ENCODE data around the gene PHACTR1.
A peak's percentile ranks its signal among the peaks of the same experiment; 100 is the strongest.

The PHACTR1 gene

DNA sequence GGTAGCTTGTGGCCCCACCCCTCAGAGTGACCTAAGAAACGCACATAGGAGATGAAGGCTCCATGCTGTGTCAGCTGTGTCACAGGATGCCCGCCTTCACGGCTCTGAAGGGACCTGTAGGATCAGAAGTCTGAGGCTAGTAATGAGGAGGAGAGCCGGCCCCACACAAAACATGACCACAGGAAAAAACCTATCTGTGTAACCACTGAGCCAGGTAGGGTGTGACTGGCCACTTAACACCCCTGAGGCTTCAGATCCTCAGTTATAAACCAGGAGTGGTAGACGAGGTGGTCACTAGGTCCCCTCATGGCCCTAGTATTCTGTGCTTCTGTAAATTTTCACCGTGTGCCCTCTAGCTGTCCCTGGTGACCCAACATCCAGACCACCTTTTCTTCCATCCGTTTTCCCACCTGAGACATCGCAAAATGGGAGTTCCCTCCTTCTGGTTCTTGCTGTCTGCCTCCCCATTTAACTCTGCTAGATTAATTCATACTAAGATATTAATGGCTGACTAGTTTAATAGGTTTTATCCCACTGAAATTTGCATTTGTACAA, 558.9 kb downstream of the PHACTR1 start:
- no peak for DNase-seq

DNA sequence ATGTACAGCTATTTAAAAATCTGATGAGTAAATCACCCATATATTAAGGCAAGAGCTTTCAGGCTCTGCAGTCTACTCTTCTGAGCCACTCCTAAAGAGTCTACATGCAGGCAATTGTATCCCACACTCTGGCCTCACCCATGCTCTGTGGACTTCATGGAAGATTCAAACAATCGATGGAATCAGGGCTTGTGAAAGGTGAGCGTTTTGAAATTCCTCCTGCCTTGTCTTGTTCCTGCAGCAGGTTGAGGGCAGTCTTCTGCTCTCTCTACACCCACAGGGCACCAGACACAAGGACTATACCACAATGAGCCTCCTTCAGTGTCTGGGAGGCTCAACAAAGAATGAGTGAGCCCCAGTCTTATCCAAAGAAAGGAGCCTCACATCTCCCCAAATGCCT, 560.7 kb downstream of the PHACTR1 start:
- no peak for DNase-seq

DNA sequence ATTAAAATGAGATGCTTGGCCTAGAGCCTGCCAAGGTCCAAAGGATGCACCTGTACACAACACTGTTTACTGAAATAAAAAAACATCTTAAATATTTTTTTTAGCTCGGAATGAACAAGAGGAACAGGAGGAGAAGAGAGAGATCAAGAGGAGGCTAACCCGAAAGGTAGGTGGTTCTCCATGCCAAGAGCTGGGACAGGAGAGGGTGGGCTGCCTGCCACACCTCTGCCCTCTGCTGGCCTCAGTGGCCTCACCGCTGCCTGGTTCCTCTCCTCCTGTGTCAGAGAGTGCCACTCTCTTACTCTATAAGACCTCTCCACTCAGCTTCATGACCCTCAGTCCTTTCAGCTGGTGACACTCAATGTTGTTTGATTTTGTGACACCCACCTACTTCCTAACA, 561.6 kb downstream of the PHACTR1 start:
- no peak for DNase-seq

DNA sequence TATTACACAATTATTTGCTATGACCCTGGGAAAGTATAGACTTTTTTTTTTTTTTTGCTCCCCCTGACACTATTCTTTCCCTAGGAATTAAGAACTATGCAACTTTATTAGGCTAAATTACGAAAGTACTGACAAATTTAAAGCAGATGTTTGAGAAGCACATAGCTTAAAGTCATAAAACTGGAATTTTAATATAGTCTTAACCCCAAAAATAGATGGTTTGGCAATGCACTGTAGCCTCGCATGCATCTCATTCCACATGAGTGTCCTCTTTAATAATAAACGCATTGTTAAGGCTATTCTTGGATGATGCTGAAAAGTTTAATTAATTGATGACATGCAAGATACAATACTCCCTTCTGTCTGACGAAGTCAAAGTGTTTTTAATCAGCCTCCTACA, 562.4 kb downstream of the PHACTR1 start:
- DNase-seq: no peak

DNA sequence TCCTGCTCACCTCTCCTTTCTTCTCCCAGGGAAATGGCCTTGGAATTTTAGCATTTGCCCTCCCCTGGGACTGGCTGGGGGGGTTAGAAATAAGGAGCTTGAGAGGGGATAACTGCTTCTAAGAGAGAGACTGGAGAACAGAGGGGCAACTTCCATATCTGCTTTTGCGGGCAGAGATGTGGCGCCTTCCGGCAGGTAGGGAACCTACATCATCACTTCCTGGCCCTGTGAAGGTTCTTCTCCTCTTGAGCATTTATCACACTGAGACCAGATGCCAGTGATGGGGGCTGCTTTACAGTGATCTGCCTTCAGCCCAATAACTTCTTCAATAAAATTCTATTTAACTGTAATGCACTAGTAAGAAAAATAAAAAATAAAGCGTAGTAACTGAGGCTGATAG, 563.7 kb downstream of the PHACTR1 start:
- no peak for DNase-seq

DNA sequence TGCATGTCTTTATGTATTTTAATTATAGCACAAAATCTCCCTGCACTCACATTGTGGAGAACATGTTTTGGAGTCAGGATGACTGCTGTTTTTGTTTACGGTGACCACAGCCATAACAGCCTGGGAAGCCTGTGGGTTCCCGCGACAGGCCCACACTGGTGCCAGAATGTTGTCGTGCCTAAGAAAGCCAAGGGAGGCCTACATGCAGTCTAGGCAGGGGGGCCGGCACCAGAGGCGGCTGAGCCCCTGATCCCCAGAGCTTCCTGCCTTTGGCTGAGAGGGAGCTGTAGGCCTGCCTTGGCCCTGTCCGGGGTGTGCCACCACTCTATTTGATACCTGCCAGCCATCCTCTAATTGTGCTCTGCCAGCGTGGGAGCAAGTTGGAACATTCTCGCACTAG, 565.1 kb downstream of the PHACTR1 start:
- no peak for DNase-seq

DNA sequence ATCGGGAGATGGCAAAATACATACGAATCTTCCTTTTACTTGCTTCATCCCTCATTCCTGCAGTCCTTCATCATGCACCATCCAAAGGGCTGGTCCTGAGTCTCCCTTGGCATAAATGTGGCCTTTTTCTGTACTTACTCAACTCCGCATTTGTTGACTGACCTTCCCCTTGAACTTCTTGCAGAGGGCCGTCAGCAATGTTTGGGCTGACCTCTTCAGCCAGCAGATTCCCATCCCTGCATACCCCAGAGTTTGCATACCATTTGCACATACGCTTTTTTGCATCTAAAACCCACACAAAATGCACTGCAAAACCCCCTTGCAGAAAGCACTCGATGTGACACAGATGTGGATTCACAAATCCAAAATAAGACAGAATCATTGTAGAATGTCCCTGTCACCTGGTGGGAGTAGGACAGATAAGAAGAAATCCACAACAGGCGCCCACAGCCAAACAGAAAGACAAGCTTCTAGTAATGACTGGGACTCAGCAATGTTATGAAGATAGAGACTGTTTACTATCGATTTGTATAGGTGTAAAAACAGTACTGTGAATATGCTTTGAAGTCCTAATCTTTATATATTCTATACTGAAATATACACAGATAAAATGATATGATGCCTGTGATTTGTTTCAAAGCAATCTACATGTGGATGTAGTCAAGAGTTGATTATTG, 566.0 kb downstream of the PHACTR1 start:
- no peak for DNase-seq

DNA sequence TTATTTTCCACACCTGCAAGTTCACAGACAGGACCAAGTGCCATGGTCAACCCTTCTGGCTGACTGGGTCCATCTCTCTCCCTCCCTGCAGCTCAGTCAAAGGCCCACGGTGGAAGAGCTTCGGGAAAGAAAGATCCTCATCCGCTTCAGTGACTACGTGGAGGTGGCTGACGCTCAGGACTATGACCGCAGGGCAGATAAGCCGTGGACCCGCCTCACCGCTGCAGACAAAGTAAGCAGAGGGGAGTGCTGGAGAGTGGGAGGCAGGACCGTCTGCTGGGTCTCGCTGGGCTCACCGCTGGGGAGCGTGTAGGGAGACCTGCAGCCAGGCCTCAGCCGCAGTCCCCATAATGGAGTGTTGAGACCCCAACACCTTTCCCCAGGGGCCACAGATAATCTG, 566.8 kb downstream of the PHACTR1 start:
- no peak for DNase-seq

DNA sequence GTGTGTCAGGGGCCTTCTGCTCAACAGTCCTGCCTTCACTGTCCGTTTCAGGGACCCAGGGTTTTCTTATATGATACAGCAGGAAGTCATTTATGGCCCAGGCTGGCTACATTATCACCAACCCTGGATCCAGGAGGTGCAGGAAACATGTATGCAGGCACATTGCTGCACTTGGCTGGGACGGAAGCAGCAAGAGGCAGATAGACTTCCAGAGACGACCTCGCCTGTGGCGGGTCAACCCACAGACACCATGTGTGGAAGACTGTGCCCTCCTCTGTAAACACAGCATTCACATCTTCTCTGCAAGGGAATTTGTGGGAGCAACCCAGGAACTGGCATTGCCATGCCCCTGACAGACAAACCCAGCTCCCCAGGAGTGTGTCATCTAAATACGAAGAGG, 568.1 kb downstream of the PHACTR1 start:
- DNase-seq: no peak

DNA sequence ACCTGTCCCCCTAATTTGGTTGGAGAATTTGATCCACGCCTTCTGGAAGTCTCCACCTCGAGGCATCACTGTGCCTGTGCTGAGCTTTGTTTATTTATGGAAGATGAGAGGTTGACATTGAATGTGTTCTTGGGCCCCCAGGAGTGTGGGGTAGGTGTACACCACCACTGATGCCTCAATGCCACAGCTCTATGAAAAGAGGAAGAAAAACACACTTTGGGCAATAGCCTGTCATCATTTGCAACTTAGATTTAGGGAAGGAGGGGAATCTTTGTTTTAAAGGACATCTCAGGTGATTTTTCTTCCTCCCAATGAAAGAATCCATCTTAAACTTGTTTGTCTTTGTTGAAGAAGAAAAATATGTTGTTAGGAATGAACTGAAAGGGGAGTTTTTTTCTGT, 569.1 kb downstream of the PHACTR1 start:
- peak in 1 of 3 donors; percentile 40 for DNase-seq

DNA sequence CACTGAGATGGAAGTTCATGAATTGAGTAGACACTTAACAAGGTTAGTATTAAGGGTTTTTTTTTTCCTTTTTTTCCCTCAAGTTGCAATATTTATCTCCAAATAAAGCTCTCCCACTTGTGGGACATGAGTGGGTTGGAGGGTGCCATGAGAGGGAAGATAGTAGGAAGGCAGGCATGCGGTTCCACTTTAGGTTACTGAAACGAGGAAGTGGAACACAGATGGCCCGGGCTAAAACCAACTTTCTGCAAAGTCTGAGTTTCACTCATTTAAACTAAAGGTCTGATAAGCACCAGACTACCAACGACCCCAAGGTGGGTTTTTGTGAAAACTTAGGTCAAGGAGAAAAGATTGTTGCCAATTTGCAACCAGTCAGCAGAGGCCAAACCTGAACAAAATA, 569.6 kb downstream of the PHACTR1 start:
- DNase-seq: peak; percentile 50 to 57 (median 56)

DNA sequence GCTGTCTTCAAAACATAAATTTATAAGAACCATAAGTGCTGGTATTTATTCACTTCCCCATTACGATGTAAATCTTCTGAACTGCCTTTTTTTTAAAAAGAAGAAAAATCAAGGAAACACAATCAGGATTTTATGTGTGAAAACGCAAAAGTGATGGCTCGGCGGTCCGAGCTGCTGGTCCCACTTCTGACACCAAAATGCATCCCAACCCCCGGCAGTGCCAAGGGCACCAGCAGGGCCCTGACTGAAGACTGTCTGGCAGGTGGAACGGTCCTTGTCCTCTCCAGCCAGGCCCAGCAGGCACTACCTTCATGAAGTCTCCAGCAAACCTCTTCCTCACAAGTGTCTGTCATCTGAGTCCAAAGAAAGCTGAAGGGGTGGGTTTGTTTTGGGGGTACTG, 570.5 kb downstream of the PHACTR1 start:
- DNase-seq: no peak

DNA sequence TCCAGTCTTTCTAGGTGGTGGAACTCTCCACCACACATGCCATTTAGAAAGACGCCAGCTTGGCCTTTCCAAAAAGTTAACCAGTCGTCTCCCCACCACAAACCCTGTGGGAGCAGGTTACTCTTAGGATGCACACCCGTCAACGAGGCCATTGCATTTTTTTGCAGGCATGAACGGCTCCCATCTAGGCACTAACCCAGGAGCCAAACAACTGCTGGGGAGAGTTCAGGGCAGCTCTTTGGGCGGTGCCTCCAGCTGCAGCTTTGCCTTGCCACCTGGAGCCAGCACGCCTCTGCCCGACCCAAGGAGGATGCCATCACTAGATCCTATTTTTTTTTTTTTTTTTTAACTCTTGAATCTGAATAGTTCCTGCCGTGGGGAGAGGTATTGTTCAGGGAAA, 571.9 kb downstream of the PHACTR1 start:
- no peak for DNase-seq

DNA sequence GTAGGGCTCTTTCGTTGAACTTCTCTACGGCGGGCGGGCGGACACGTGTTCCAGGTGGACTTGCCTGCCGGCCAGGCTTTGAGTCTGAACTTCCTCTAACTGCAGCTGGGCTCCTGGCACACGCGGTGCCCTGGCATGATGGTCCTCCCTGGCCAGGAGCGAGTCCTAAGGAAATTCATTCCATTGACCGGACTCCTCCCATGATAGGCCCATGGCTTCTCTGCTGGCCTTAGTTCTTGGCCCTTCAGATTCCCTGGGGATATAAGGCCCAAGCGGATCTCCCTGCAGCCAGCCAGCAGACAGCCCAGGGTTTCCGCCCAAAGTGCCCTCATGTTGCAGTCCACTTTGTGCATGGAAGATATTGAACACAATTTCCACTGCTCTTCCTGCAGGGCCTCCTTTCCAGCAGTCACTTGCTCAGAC, 572.4 kb downstream of the PHACTR1 start:
- no peak for DNase-seq

DNA sequence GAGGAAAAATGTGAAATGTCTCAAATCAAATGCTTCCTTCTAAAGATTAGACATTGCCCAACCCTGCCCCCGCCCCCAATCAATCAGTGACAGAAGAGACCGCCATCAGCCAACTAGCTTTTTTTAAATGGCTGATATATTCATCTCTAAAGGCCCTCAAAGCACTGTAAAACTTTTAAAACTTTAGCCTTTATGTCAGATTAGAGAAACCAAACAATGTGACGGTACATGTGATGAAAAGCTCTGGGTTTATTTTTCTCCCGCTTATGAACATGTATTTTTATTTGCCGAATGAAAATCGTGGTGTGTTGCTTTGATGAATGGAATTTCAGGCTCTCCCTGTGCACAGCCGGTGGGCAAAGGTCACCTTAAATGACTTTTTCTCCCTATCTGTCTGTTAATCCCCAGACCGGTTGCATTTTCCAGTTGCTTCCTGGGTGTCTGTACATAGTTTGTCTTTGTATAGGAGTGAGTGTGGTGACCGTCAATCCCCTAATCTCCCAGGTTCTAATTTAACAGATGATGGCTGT, 573.3 kb downstream of the PHACTR1 start:
- DNase-seq: no peak

DNA sequence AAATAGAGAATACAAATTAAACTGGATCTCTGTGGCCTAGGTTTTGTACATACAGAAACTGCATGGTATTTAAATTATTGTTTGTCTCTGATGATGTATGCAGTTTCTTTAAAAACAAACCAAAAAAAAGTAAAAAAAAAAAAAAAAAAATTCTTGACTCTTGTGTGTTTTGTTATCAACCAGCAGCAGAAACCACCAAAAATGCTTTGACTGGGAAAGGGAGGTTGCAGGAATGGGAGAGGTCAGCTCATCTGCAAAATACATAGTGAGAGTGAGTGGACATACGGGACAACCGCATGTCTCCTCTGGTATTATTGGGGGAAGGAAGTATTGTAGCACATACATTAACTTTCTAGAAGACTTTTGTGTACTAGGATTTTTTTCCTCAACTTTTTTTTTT, 573.8 kb downstream of the PHACTR1 start:
- no peak for DNase-seq

DNA sequence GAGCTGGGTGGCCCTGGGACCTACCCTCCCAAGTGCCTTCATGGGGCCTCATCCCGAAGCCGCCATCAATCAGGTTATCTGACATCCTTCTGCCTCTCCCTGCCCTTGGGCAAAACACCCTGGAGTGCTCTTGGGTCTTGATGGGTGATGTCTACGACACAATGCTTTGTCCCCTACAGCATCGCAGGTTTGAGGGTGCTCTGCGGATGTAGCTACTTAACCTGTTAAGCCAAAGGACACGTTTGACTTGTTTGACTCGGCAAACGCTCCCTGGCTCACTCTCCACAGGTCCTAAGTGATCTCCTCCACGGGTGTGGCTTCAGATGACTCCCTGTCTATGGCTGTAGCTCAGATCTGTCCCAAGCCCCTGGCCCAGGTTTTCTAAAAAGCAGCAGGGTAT, 576.2 kb downstream of the PHACTR1 start:
- DNase-seq: no peak

DNA sequence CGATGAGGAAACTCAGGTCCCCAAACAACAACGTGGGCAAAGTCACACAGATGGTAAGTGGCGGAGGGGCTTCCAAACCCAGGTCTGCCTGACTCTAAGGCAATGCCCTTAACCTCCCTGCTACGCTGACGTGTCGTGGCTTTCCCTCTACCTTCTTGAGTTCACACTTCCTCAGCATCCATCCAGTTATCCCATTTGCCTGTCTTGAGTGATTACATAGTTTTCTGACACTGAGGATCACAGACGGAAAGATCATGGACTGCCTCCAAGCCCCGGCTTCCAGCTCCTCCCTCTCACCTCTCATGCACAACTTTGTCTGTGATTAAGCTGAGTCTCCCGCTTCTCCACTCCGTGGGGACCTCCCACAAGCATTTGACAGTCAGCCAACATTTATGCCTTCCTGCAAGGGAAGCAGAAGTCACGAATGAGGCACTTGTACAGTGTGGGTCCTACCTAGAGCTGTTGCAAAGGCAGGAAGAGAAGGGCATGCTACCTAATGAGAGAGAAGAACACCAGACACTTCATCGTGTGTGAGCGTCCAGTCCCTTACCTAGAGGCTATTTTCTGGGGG, 578.0 kb downstream of the PHACTR1 start:
- DNase-seq: peak; percentile 60 to 62 (median 61)

DNA sequence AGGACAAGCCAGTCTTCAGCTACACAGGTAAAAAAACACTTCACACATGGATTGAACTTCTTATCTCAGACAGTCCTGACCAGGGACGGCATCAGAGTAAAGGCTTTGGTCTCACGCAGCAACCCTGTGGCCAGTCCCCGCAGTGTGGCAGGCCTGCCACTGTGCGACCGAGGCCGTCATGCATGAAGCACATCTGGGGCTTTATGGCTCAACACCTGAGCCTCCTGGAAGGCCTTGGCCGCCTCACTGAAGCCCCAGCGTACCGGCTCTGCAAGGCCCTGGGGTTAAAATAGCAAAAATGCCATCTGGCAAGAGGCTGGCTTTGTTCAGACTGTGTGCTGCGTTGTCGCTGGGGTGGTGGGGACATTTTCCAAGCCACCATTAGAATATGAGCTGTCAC, 579.0 kb downstream of the PHACTR1 start:
- no peak for DNase-seq

DNA sequence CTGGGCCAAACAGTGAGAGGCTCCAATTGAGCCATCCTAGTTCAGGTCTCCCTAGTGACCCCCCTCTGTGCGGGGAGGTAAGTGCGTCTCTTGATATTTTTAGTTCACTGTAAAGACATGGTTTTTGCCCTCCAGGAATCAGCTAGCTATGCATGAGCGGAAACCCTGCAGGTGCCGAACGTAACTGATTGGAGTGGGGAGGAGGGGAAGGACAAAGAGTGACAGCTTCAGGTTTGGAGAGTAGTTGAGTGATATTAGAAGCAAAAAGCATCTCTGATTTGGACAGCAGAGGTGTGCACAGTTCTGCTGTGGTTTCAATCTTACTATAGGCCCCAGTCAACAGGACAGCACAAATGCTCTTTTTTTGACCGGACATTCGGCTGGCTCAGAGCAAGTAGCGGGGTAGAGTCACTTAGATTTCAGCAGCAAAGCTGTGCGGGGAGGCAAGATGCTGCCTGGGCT, 580.0 kb downstream of the PHACTR1 start:
- DNase-seq: no peak

DNA sequence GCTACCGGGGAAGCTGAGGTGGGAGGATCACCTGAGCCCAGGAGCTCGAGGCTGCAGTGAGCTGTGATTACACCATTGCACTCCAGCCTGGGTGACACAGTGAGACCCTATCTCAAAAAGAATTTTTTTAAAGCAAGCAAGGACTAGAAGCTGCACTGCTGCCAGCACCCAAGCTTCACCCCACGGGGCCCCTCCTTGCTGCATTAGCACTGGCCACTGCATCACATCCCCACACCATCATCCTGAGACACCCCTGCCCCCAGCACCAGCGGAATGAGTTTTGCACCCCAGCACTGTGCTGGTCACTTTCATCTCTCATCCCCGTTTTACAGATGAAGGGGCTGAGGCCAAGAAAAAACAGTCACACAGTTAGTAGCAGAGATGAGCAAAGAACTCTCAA, 580.8 kb downstream of the PHACTR1 start:
- DNase-seq: no peak

DNA sequence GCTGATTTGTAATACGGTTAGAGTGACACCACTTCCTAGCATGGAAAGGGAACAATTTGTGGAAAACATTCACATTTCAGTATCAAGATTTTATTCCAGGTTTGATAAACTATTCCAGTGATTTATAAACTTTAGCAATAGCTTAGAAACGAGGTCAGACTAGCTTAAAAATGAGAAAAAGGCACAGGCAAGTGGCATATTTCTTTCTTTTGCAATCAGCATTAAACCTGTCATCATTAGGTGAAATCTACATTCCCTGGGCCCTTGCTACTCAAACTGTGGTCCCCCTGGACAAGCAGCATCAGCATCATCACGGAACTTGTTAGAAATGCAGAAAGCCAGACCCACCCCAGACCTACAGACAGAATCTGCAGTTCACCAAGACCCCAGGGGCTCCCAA, 581.9 kb downstream of the PHACTR1 start:
- DNase-seq: no peak

DNA sequence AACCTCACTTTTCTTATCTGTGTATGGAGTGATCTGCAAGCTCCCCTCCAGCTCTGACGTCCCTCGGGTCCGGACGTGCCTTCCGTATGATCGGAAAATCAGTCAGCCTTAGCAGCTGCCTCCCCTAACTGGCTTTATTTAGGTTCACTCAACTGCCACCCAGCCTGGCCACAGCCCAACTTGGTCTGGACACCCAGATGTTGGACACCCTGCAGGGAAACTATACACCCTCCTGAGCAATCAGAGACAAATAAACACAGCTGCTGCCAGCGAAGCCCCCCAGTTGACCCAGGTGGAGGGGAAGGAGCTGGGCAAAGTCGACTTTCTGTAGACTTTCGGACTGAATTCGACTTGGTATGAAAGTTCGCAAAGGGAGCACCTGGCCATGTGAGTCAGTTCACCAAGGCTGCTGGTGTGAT, 582.8 kb downstream of the PHACTR1 start:
- no peak for DNase-seq

DNA sequence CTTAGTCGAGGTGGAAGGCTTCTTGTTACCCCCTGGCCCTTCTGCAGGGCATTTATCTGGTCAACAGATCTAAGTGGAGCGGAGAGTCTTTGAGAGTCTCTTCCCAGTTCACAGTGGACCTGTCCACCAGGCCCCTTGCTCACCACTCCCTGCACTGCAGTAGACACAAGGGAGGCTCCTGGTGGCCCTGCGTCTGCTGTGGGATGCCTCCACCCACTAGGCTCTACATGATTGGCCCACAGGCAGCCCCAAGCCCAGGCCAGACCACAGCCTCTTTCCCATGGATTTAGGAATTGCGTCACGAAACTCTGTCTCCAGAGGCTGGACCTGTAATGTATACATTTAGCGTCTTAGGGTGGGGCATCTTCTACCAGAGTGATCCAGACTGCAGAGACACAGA, 583.4 kb downstream of the PHACTR1 start:
- DNase-seq: no peak
